HG03103 (cell line): ENCODE measurements around the gene CAGE1.

ENCODE experiments used
- ATAC-seq: cut with Tn5 transposase; IDR thresholded peaks from one replicate; pipeline ENCODE4 v1.9.1; 2021; ENCODE audit warnings: low read depth; ENCODE audit not compliant: unreplicated experiment

CAGE1 gene

DNA sequence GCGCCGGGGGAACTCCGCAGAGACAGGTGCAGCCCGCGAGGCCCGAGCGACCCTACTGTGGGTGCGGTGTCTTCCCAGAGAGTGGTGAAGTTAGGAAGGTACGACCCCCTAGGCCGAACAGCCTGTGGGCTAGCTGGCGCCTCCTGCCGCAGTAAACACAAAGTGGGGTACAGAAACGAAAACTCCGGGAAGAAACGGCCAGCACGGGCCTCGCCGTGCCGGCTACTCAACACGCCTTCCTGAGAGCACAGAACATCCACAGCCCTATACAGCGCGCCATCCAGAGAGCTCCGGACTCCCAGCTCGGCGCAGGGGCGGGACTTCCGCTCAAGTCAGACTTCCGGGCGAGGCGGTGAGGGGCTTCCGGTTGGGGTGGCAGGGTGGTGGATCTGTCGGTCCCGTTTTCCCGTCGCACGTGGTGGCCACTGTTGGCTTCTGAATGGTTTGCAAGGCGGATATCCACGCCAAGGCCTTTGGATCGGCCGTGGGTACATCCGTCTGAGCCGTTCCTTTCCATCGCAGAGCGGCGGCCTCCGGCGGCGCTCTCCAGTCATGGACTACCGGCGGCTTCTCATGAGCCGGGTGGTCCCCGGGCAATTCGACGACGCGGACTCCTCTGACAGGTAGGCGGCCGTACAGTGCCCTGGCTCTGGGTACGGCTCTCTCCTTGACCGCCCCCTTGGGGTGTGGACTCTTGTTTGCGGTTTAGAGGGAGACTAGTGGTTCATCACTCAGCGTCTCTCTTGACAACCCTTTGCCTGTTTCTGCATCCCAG, at the start of gene CAGE1, which contains the start of gene RIOK1:
TSS of gene CAGE1 (minus strand) at position 292 of the 775 bp plus-strand sequence. CDS start 2,569 bp downstream, outside the sequence.
TSS of gene RIOK1 (plus strand) at position 358 of the 775 bp plus-strand sequence. CDS start at position 553, 195 bp downstream.
- peak; percentile 95 for ATAC-seq

DNA sequence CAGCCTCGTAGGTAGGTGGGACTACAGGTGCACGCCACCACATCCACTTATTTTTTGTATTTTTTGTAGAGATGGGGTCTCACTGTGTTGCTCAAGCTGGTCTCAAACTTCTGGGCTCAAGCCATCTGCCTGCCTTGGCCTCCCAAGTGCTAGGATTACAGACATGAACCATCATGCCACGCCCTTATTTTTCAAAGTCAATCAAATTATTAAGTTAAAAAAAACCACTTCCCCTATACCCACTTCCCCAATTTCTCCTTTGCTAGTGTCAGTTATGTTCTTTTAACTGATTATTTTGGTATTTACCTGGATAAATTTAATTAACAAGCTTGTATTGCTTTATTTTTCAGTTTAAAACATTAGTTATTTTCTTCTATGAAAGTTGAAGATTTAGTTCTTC, 49.7 kb upstream of the CAGE1 start:
- no peak for ATAC-seq

DNA sequence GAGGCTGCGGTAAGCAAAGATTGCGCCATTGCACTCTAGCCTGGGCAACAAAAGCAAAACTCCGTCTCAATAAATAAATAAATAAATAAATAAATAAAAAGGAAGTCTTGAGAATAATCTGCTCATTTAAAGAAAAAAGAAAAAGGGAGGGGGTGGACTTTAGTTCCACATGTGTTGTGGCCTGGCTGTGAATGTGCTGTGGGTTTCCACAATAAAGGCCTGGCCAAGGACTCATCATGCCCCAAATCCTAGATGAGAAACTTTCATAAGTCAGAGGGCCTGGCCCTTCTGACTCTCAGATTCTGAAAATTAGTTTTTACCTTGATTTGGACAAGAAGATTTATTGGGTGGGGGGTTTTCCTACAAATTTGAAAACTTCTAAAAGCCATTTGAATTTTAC, 48.5 kb upstream of the CAGE1 start:
- no peak for ATAC-seq

DNA sequence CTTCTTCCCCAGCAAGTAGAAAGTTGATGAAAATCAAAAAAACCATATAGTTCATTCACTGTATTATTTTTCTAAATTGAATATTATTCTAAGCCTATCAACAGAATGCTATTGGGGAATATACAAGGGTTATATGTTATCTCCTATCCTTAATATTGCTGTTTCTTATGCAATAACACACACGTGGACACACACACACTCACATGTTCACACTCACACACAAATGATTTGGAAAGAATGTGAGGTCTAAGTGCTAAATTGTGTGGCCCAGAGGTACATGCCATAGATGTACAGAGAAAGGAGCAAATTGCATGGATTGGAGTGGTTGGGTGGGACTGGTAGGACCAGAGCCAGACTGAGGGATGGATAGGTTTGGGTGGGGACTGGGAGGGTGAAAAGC, 45.1 kb upstream of the CAGE1 start:
- no peak for ATAC-seq

DNA sequence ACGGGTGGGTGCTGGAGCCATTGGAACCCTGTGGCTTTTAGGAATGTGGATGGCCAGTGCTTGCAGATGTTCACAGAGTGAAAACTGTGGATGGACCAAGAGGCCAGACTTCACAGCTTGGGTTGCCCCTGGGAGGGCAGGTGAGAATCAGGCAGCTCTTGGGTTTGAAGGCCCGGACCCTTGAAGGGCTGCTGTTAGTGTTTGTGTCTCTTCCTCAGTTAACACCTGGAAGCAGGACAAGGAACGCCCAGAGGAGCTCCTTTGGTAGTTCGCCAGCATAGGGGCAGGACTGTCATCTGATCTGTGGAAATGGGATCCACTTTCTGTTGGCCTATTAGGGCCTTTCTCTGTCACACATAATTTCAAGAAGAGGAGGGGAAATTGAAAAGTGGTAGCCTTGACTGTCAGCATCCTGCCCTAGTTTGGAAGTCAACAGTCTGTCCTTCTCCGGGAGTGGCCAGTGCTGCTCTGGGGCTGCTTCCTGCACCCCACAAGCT, 43.6 kb upstream of the CAGE1 start:
- no peak for ATAC-seq

DNA sequence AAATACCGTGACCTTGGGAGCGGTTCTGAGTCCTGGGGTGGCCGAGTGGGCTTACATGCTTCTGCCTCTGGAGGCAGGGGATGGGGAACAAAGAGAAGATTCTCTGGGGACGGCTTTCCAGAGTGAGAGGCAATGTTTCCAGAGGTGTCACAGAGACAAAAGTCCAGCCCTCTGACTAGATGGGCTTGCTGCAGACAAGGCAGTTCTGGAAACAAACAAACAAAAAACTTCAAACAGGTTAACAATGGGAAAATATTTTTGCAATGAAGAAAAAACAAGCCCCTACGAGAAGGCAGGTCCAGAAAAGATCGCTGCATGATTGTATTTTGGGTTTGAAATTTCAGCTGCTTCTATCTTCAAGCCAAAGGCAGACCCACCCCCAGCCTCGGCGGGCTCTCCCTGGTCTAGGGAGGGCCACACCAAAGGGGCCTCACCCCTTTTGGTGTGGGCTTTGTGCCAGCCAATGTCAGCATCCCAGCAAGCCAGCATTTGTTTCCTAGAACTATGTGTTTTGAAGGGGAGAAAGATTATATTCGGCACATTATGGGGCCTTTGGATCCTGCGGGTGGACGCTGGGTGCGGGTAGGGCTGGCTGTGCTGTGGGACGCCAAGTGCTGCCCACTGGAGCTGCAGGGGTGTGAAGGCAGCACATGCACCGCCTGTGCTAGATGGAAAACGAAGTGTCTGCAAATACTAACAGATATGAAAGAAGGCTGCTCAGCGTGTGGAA, 43.0 kb upstream of the CAGE1 start:
- ATAC-seq = no peak

DNA sequence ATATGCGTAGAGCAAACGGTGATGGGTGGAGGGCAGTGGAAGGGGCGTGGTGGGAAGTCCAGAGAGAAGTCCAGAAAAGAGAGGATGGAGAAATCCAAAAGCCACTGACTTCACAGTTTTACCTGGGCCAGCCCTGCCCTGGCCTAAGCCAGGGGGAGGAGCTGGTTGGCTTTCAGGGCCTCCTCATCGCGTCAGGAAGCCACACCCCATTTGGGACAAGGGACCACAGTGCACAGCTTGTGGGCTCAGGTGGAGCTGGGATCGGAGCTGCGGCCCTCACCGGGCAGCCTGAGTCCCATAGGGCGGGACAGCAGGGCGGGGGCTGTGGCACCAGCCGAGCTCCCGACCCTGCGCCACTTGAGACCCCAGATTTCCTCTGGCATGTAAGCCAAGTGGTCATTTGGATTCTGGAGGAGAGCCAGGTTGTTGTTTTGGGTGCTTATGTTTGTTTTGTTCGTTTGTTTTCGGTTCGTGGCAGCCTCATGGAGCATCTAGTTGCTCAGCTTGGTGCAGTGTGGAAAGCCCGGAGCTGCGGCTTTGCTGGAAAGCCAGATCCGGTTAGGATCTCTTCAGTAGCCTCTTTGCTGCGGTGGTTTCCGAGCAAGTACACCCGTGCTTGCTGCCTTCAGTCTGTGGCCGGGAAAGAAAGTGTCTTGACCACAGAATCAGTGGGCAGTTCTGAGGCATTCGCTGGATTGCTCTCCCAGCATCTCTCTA, 42.3 kb upstream of the CAGE1 start:
- ATAC-seq = no peak

DNA sequence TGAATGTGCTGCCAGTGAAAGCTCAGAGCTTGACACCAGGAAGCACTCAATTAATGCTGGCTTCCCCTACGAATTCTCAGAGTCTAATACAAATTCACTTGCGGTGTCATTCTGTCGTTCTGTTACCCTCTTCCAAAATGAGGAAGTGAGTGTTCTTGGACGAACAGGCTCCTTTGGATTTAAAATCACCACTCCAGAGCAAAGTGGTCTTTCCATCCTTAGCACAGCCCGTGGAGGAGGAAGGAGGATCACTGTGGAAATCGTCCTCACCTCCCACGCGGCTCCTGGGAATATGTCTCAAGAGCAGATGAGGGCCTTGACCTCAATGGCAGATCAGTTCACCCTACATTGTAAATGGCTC, 41.8 kb upstream of the CAGE1 start:
- ATAC-seq = no peak

DNA sequence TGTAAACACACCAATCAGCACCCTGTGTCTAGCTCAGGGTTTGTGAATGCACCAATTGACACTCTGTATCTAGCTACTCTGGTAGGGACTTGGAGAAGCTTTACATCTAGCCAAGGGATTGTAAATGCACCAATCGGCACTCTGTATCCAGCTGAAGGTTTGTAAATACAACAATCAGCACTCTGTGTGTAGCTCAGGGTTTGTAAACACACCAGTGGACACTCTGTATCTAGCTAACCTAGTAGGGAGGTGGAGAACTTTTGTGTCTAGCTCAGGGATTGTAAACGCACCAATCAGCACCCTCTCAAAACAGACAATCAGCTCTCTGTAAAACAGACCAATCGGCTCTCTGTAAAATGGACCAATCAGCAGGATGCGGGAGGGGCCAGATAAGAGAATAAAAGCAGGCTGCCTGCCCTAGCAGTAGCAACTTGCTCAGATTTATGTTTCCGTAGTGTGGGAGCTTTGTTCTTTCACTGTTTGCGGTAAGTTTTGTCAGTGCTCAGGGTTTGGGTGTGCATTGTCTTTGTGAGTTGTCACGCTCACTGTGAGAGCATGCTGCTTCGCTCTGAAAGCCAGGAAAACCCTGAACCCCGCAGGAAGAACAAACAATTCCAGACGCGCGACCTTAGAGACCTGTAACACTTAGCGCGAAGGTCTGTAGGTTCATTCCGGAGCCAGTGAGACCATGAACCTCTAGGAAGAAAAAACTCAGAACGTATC, 37.1 kb upstream of the CAGE1 start:
- ATAC-seq = no peak

DNA sequence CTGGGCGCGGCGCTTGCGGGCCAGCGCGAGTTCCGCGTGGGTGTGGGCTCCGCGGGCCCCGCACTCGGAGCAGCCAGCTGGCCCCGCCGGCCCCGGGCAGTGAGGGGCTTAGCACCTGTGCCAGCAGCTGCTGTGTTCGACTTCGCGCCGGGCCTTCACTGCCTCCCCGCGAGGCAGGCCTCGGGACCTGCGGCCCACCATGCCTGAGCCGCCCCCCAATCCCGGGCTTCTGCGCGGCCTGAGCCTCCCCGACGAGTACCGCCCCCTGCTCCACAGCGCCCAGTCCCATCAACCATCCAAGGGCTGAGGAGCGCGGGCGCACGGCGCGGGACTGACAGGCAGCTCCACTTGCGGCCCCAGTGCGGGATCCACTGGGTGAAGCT, 36.3 kb upstream of the CAGE1 start:
- no peak for ATAC-seq

DNA sequence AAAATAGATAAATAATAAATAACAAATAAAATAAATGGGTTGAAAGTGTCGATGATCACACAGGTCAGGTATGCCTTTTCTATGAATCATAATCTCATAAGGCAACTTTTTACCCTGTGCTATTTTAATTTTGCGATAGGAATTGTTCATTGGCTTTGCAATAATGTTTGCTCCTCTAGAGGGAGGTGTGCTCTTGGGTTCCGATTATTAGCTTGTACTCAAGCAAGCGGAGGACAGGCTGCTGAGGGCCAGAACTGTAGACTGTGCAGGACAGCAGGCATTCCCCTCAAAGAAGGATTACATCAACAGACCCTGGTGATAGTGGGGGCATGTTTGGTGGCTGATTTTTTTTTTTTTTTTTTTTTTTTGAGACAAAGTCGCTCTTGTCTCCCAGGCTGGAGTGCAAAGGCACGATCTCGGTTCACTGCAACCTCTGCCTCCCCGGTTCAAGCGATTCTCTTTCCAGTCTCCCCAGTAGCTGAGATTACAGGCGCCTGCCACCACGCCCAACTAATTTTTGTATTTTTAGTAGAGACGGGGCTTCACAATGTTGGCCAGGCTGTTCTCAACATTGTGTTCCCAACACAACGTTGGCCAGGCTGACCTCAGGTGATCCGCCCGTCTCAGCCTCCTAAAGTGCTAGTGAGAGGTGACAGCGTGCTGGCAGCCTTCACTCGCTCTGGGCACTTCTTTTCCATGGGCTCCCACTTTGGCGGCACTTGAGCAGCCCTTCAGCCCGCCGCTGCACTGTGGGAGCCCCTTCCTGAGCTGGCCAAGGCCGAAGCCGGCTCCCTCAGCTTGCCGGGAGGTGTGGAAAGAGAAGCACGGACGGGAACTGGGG, 35.6 kb upstream of the CAGE1 start:
- no peak for ATAC-seq

DNA sequence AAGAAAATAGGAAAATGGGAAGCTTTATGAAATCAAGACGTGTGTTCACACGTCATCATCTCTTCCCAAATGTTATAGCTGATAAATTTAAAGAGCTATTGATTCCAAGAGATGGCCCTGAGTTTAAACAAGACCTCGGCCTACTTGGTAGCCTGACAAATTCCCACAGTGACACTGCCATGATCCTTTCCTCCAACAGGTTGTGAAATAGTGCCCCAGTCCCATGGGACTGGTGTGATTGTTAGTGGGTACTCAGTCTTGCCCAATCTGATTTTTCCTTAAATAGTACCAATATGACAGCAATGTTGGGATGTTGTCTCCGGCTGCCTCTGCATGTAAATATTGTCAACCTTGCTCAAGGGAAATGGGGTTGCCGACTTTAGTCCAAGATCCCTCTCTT, 34.5 kb upstream of the CAGE1 start:
- no peak for ATAC-seq

DNA sequence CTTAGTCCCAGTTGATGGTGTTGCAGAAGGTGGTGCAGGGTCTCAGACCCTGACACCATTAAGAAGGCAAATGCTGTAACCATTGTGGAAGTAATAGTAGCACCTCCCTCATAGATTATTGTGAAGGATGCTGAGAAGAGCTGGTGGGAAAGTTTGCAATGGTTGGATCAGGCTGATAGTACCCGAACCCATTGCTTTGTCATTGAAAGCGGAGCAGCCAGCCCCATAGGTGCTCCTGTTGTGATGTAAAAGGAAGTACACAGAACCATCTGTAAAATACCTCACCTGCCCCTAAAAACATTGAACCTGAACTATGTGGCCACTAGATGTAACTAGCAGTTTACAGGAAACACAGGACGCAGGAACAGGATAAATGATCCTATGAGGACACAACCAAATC, 31.5 kb upstream of the CAGE1 start:
- no peak for ATAC-seq

DNA sequence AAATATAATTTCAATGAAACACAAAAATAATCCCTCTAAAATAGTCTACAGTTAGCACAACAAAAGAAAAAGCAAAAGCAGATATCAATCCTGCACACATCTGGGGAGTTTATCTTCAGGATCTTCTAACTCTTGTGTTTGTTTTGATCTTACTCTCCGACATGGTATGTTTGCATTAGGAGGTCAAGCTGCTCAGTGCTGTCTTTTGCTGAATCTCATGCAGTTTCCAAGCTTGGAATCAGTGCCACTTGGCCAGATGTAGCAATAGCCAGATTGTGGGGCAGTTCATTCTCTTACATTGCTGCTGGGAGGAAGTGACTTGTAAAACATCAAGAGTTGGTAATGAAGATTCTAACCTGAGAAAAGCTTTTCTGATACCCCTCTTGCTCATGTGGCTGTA, 29.5 kb upstream of the CAGE1 start:
- no peak for ATAC-seq

DNA sequence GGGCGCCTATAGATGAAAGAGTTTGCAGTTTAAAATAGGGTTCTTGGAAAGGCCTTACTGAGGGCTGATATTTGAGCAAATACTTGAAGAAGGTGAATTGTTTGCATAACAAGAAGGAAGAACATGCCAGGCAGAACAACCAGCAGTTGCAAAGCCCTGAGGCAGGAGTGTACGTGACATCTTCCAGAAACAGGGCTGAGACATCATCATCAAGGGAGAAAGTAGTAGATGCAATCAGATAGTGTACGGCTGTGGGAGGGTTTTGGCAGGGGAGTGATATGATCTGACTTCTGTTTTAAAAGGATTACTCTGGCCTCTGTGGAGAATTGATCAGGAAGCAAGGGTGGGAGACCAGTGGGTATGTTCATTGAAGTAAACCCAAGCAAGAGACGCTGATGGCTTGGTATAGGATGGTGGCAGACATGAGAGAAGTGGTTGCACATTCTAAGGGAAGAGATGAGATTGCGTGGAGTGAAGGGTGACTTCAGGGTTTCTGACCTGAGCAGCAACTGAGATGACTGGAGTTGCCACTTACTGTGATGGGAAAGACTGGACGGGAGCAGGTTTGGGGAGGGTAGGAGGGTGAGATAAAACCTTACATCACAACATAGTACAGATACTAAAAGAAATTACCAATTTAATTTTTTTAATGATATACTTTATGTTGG, 28.8 kb upstream of the CAGE1 start:
- no peak for ATAC-seq

DNA sequence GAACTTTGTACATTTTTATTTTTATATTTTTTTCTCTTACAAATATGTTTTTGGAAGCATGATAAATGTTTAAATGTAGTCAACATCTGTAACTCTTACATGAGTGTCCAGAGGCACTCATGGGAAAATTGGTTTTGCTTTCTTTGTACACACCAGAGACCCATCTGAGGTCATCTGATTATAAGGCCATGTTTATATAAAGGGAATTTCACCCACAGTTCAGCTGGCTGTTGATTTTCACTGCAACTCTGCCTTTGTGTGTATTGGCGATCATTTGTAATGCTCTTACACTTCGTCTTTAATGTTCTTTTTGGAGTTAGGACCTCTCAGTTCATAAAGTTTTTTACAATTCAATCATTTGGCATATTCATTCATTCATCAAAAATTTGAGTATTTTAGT, 28.1 kb upstream of the CAGE1 start:
- no peak for ATAC-seq

DNA sequence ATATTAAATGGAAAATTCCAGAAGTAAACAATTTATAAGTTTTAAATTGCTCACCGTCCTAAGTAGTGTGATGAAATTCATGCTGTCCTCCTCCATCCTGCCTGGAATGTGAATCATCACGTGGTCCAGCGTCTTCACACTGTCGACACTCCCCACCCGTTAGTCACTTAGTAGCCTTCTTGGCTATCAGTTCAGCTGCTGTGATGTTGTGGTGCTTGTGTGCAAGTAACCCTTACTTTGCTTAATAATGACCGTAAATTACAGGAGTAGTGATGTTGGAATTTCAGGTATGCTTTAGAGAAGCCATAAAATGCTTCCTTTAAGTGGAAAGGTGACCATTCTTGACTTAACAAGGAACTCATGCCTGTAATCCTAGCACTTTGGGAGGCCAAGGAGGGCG, 25.3 kb upstream of the CAGE1 start:
- no peak for ATAC-seq

DNA sequence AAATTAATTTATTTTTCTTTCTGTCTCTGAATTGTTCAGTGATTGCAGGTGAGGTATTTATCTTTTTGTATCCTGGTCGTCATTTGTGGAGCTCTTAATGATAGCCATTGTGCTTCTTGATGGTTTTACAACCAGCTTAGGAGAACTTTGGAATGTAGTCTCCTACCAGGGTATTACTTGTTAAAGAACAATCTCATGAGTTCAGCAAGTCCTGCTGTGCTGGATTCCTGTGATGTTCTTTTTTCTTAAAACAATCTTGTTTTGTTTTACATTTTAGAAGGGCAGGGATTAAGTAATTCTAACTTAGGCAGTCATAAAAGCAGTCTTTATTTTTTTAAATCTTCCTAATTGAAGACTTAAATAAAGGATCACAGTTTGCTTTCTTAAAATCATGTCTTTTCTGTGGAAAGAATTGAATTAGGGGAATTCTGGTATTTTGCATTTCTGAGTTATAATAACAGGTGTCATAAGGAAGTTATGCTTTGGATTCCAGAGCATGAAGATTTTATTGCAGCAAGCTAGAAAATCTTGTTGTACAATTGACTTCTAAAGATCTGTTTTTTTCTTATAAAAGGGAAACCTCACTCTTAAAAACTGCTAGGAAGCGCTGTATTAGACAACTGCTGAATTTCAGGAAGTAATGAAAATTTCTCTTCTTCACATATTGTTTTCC, 23.7 kb upstream of the CAGE1 start:
- no peak for ATAC-seq

DNA sequence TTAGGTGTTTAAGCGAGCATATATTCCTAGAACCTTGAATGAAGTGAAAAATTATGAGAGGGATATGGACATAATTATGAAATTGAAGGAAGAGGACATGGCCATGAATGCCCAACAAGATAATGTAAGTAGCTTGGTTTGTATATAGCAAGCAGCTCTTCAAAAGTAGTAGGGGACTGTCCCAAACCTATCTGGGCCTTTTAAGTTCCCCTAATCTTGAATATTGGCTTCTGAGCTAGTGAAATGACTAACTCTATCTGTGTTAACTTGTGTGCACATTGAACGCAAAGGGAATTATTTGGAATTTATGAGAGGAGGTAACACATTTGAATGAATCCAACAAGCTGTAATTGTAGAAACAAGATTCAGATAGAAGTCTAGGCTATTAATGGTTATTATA, 21.8 kb upstream of the CAGE1 start:
- ATAC-seq = no peak
